ENCODE measurements around the gene USP16. TPM values are rescaled to one million over a fixed set of nuclear protein-coding genes. Genes with fewer than 3 reads are reported as not detected.

Gene USP16
- total and polyA plus RNA-seq, 2 donors = 45.3 to 50.6 TPM

DNA sequence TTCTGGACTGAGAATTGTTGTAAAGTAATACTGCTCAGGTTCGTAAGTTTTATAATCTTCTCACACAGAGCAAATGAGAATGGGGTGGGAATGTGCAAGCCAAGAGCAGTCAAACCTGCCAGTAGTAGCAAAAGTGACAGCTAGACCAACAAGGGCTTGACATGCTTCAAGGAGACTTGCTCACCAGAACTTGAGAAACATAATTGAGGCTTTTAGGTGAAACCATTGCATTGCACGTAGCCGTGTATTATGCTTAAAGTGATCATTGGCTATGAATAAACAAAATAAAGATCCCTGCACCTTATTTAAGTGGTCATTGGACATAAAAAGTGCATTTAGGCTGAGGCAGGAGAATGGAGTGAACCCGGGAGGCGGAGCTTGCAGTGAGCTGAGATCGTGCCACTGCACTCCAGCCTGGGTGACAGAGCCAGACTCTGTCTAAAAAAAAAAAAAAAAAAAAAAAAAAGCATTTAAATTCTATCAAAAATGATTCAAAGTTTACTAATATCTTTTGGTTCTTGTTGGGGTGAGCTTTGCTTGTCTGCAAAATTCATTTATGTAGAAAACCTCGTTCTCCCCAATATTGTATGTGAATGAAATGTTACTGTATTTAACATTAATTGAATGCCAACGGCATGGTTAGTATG is 60.8 kb downstream of the USP16 start:
- Histone ChIP-seq H3K36me3 (ENCODE audit: control insufficient read depth in 2 of 2, insufficient read depth in 2 of 2, low read length in 1 of 2) (no peaks in the 10 kb centered on the region), H3K9me3 (ENCODE audit: control insufficient read depth in 2 of 2, insufficient read depth in 1 of 2, low read length in 1 of 2) (no peaks in the 10 kb centered on the region), H3K4me3 (ENCODE audit: low read length in 2 of 2) (no peak overlapping the region), H3K4me1 (ENCODE audit: control insufficient read depth in 2 of 2, insufficient read depth in 2 of 2, low read length in 2 of 2) (no peaks in the 10 kb centered on the region), H3K27me3 (ENCODE audit: control insufficient read depth in 2 of 2, insufficient read depth in 1 of 2, low read length in 1 of 2) (no peaks in the 10 kb centered on the region), H3K27ac (ENCODE audit: low read depth in 1 of 2, low read length in 1 of 2) (no peak overlapping the region)
- no peak for DNase-seq (ENCODE audit: low read depth in 6 of 9, low spot score in 9 of 9)
- WGBS = 92% methylated on average over 8 of the region's 8 CpGs

GRCh38 chr21:29091033-29091432 is 66.6 kb downstream of the USP16 start:
- WGBS = 93% methylated on average over 1 of the region's 1 CpG
- H3K27ac ChIP-seq (ENCODE audit: low read depth in 1 of 2, low read length in 1 of 2) = no peak overlapping the region
- no peaks in the 10 kb centered on the region for H3K27me3 ChIP-seq (ENCODE audit: control insufficient read depth in 2 of 2, insufficient read depth in 1 of 2, low read length in 1 of 2)
- no peaks in the 10 kb centered on the region for H3K9me3 ChIP-seq (ENCODE audit: control insufficient read depth in 2 of 2, insufficient read depth in 1 of 2, low read length in 1 of 2)
- no peaks in the 10 kb centered on the region for H3K4me1 ChIP-seq (ENCODE audit: control insufficient read depth in 2 of 2, insufficient read depth in 2 of 2, low read length in 2 of 2)
- peaks cover 0 to 3% of the 10 kb centered on the region in 2 donors for H3K36me3 ChIP-seq (ENCODE audit: control insufficient read depth in 2 of 2, insufficient read depth in 2 of 2, low read length in 1 of 2)
- no peak overlapping the region for H3K4me3 ChIP-seq (ENCODE audit: low read length in 2 of 2)
- DNase-seq (ENCODE audit: low read depth in 6 of 9, low spot score in 9 of 9) = no peak

- Histone ChIP-seq H3K27me3 (ENCODE audit: control insufficient read depth in 2 of 2, insufficient read depth in 1 of 2, low read length in 1 of 2) (no peaks in the 10 kb centered on the region), H3K9me3 (ENCODE audit: control insufficient read depth in 2 of 2, insufficient read depth in 1 of 2, low read length in 1 of 2) (no peaks in the 10 kb centered on the region), H3K27ac (ENCODE audit: low read depth in 1 of 2, low read length in 1 of 2) (no peak overlapping the region), H3K4me3 (ENCODE audit: low read length in 2 of 2) (no peak overlapping the region), H3K4me1 (ENCODE audit: control insufficient read depth in 2 of 2, insufficient read depth in 2 of 2, low read length in 2 of 2) (no peaks in the 10 kb centered on the region), H3K36me3 (ENCODE audit: control insufficient read depth in 2 of 2, insufficient read depth in 2 of 2, low read length in 1 of 2) (peaks cover 0 to 3% of the 10 kb centered on the region in 2 donors)
- 77% methylated on average over 9 of the region's 9 CpGs for WGBS
- DNase-seq (ENCODE audit: low read depth in 6 of 9, low spot score in 9 of 9) = no peak
Observed at GRCh38 chr21:29092102-29092959, 67.9 kb downstream of the USP16 start.

DNA sequence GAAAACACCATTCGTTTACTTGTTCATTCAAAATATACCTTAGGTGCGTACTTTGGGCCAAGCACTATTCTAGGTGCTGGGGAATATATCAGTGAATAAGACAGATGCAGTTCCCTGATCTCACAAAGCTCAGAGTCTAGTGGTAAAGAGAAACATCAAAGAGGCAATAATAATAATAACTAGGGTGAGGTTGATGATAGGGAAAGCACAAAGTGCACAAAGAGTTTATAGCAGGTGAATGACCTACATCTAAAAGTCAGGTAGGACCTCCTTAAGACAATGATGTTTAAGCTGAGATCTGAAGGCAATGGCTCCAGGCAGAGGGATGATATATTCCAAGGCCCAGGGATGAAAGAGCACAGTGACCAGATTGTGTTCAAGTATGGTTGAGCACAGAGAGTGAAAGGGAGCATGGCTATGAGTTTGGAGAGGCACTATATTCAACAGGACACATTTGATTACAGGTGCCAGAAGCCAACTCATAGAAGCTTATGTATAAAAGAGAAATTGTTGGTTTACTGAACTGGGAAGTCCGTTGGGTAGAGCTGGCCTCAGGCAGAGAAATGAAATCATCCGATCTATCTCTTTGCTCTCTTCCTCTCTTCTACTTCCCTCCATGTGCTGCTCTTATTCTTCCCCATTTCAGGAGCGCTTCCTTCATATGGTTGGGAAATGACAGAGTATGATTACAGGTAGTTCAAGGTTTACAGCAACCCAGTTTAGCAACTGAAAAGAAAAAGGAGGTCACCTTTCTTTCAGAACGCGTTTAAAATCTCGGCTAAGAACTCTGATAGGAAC is 71.9 kb downstream of the USP16 start:
- Histone ChIP-seq H3K36me3 (ENCODE audit: control insufficient read depth in 2 of 2, insufficient read depth in 2 of 2, low read length in 1 of 2) (peaks cover 0 to 3% of the 10 kb centered on the region in 2 donors), H3K9me3 (ENCODE audit: control insufficient read depth in 2 of 2, insufficient read depth in 1 of 2, low read length in 1 of 2) (no peaks in the 10 kb centered on the region), H3K4me3 (ENCODE audit: low read length in 2 of 2) (no peak overlapping the region), H3K27ac (ENCODE audit: low read depth in 1 of 2, low read length in 1 of 2) (no peak overlapping the region), H3K27me3 (ENCODE audit: control insufficient read depth in 2 of 2, insufficient read depth in 1 of 2, low read length in 1 of 2) (no peaks in the 10 kb centered on the region), H3K4me1 (ENCODE audit: control insufficient read depth in 2 of 2, insufficient read depth in 2 of 2, low read length in 2 of 2) (no peaks in the 10 kb centered on the region)
- DNase-seq (ENCODE audit: low read depth in 6 of 9, low spot score in 9 of 9) = no peak
- WGBS = 96% methylated on average over 8 of the region's 8 CpGs

GRCh38 chr21:29098156-29098555 is 73.7 kb downstream of the USP16 start:
- no peaks in the 10 kb centered on the region for H3K27me3 ChIP-seq (ENCODE audit: control insufficient read depth in 2 of 2, insufficient read depth in 1 of 2, low read length in 1 of 2)
- no peaks in the 10 kb centered on the region for H3K4me1 ChIP-seq (ENCODE audit: control insufficient read depth in 2 of 2, insufficient read depth in 2 of 2, low read length in 2 of 2)
- H3K27ac ChIP-seq (ENCODE audit: low read depth in 1 of 2, low read length in 1 of 2) = no peak overlapping the region
- WGBS = 98% methylated on average over 2 of the region's 2 CpGs
- DNase-seq (ENCODE audit: low read depth in 6 of 9, low spot score in 9 of 9) = no peak
- H3K4me3 ChIP-seq (ENCODE audit: low read length in 2 of 2) = no peak overlapping the region
- no peaks in the 10 kb centered on the region for H3K36me3 ChIP-seq (ENCODE audit: control insufficient read depth in 2 of 2, insufficient read depth in 2 of 2, low read length in 1 of 2)
- H3K9me3 ChIP-seq (ENCODE audit: control insufficient read depth in 2 of 2, insufficient read depth in 1 of 2, low read length in 1 of 2) = no peaks in the 10 kb centered on the region

- Histone ChIP-seq H3K4me3 (ENCODE audit: low read length in 2 of 2) (no peak overlapping the region), H3K27me3 (ENCODE audit: control insufficient read depth in 2 of 2, insufficient read depth in 1 of 2, low read length in 1 of 2) (no peaks in the 10 kb centered on the region)
- WGBS = 100% methylated on average over 2 of the region's 2 CpGs
Observed at GRCh38 chr21:29102791-29103257, 78.4 kb downstream of the USP16 start.

More at GRCh38 chr21:29102791-29103257, 78.4 kb downstream of the USP16 start:
- Histone ChIP-seq H3K36me3 (ENCODE audit: control insufficient read depth in 2 of 2, insufficient read depth in 2 of 2, low read length in 1 of 2) (no peaks in the 10 kb centered on the region), H3K27ac (ENCODE audit: low read depth in 1 of 2, low read length in 1 of 2) (no peak overlapping the region), H3K9me3 (ENCODE audit: control insufficient read depth in 2 of 2, insufficient read depth in 1 of 2, low read length in 1 of 2) (no peaks in the 10 kb centered on the region), H3K4me1 (ENCODE audit: control insufficient read depth in 2 of 2, insufficient read depth in 2 of 2, low read length in 2 of 2) (no peaks in the 10 kb centered on the region)
- no peak for DNase-seq (ENCODE audit: low read depth in 6 of 9, low spot score in 9 of 9)

Other genes starting within 250 kb of the USP16 start
- gene LTN1, start 31.8 kb upstream of the USP16 start, total RNA-seq = 20.9 TPM
- gene LTN1, start 31.8 kb upstream of the USP16 start, polyA plus RNA-seq = 10.4 TPM
- 14.4 TPM for gene RWDD2B, start 5.3 kb upstream of the USP16 start, total RNA-seq
- gene RWDD2B, start 5.3 kb upstream of the USP16 start, polyA plus RNA-seq = 16.7 TPM
- 234 TPM for gene CCT8, start 49.0 kb downstream of the USP16 start, total RNA-seq
- 128 TPM for gene CCT8, start 49.0 kb downstream of the USP16 start, polyA plus RNA-seq
- gene MAP3K7CL, start 106.0 kb downstream of the USP16 start, total RNA-seq = 1.7 TPM
- 14.2 TPM for gene MAP3K7CL, start 106.0 kb downstream of the USP16 start, polyA plus RNA-seq

Data from thymus (tissue), 11 donors.